ENCODE data around the gene ABAT.

DNA sequence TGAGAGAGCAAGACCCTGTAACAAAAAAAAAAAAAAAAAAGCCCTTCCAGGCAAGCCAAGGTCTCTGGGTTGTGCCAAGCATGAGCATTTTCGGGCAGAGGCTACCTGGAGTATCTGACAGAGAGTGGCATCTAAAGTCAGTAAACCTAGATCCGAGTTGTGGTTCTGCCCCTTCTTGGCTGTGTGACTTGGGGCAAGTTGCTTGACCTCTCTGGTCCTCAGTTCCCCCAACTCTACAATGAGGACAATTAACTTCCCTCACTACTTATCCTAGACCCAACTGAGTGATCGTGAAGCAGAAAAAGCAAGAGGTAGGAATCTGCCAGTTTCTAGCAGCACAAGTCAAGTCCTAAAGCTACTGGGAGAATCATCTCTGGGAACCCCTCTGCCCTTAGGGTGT is 88.7 kb downstream of the ABAT start:
- TF ChIP-seq POU5F1 (IDR thresholded peaks at IDR 0.05; ENCODE audit: low read depth, low read length) (no peak), SIN3A (conservative IDR thresholded peaks at IDR 0.05 in 1 of 2, IDR thresholded peaks at IDR 0.05 in 1 of 2; ENCODE audit: low read depth in 1 of 2, low read length in 2 of 2) (no peak)
- TF ChIP-seq, protein P1, sequence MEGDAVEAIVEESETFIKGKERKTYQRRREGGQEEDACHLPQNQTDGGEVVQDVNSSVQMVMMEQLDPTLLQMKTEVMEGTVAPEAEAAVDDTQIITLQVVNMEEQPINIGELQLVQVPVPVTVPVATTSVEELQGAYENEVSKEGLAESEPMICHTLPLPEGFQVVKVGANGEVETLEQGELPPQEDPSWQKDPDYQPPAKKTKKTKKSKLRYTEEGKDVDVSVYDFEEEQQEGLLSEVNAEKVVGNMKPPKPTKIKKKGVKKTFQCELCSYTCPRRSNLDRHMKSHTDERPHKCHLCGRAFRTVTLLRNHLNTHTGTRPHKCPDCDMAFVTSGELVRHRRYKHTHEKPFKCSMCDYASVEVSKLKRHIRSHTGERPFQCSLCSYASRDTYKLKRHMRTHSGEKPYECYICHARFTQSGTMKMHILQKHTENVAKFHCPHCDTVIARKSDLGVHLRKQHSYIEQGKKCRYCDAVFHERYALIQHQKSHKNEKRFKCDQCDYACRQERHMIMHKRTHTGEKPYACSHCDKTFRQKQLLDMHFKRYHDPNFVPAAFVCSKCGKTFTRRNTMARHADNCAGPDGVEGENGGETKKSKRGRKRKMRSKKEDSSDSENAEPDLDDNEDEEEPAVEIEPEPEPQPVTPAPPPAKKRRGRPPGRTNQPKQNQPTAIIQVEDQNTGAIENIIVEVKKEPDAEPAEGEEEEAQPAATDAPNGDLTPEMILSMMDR (IDR thresholded peaks at IDR 0.05; ENCODE audit: control extremely low read depth in 1 of 3, insufficient read depth in 1 of 3, low read depth in 1 of 3, low read length in 3 of 3) = no peak
